Endothelial cell of hepatic sinusoid (primary cell): Measurements from ENCODE around the gene MAGEB17.

ENCODE experiments used
- in situ Hi-C: cut with HindIII; loops from 2 replicates; pipeline ENCODE4 v1.10.0; 2017; ENCODE audit warnings: low sequenced_read_pairs

MAGEB17 gene

DNA sequence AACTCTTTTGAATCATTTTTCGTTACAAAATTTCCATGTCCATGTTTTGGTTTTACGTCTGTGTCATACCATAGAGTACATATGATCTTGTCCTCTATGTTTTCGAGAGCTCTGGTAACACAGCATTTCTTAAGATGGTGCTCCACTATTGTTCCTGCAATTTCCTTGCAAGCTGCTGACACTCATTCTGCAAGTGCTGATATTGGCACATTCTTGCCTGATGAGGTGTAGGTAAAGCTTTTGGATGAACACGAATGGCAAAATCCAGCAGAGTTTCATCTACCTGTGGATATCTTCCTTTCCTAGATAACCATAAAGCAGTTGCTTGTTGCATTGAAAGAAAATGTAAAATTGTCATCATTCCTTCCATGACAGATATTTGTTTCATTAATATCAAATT lies 41.3 kb downstream of the MAGEB17 start:
- in situ Hi-C loops, result no loop called here

DNA sequence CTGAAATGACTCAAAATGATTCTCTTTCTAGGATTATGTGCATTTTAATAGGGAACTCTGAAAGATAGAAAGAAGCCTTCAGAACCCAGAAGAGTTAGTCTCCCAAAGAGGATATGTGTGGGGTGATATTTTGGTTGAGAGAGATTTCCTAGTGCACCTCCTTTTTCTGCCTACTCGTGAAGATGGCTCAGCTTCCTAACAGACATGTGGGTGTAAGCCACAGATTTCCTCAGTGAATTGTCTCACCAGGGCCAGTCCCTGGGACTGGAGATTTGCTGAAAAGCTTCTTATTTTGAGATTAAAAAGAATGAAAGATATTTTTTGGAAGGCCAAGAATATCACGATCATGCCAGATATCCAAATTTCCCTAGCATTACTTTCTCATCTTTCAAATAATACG lies 42.8 kb downstream of the MAGEB17 start:
- in situ Hi-C loops, result loop anchor here (5.0 kb wide), 2 partner anchors 33 to 82 kb away; no protein-coding TSS in a partner anchor

DNA sequence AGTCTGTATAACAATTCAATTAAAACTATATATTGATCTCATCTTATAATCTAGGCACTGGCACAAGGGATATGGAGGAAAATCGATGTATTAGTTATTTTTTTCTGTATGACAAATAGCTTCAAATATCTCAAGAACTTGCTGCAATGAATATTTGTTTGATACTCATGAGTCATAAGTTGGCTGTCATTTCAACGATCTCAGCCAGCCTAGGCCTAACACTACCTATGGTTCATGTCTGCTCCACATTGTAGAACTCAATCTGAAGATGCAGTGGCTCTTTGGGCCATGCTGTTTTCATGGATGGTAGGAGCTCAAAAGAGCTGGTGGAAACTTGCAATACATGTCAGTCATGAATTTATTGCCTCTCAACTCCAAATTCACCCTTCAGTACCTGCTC lies 44.7 kb downstream of the MAGEB17 start:
- in situ Hi-C loops, result loop anchor here (5.0 kb wide), 2 partner anchors 35 to 80 kb away; no protein-coding TSS in a partner anchor

DNA sequence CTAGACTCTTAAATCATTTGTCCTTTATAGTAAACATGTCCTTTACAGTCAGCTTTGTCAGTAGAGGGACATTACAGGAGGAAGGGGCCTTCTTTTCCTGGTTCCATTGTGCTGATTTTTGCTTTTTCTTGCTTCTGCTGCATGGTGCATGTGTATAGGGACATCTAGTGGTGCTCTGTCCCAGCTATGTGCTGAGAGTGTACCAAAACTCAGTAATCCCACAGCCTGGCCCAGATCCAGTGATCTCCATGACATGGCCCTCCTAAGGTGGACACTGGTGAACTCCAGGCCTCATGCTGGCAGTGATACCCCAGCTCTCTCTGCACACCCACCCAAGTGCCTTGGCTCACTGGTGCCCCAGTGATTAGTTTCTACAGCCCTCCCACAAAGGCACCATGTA lies 45.2 kb downstream of the MAGEB17 start:
- in situ Hi-C loops, result loop anchor here (5.0 kb wide), 2 partner anchors 35 to 80 kb away; no protein-coding TSS in a partner anchor

DNA sequence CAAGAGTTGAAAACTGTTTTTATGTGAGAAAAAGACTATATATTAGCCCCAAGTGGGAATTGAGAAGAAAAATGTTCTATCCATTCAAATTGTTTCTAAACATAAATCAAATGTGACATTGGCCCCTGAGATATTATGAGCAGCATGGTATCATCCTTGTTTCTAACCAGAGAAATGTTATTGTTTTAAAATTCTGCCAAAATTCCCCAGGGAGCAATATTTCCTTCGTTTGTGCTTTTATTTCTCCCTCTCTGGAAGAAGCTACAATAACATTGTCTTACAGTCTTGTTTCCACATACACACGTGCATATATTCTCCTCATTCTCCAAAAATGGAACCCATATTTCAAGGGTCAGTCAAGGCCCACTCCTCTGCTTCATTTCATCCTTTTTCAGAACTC lies 46.7 kb downstream of the MAGEB17 start:
- in situ Hi-C loops, result loop anchor here (5.0 kb wide), 2 partner anchors 37 to 78 kb away; no protein-coding TSS in a partner anchor

DNA sequence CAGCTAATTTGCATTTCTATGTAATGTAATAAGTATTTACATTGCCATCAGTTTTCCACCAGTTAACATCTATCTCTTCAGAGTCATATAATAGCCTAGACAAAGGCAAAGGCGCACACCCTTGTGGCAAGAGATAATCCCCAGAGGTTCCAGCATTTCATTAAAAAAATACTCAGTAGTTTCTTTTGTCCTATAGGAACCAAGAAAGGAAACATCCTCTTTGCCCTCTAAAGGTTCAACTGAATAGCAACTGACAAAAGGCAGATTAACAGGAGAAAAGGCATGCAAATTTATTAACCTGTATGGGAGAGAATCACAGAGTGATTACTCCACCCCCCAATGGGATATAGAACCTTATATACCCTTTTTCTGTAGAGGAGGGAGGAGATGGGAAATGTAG lies 48.4 kb downstream of the MAGEB17 start:
- in situ Hi-C loops, result no loop called here
